Measurements from ENCODE around the gene RSKR.

RSKR gene

GRCh38 chr17:28618464-28618863, 4.5 kb upstream of the RSKR start:
- no peak overlapping the region for H3K9ac ChIP-seq (ENCODE audit: low read length)
- H3F3A ChIP-seq (ENCODE audit: insufficient read depth, low read length) = no peaks in the 10 kb centered on the region; the same call in 1 of the 2 replicates
- no peak overlapping the region for H3K4me2 ChIP-seq (ENCODE audit: low read depth, low read length)
- H3K9me2 ChIP-seq (replicated peaks; ENCODE audit: insufficient read depth, low read length) = no peaks in the 10 kb centered on the region
- H3K36me3 ChIP-seq (replicated peaks; ENCODE audit: insufficient read depth, low read length) = peaks cover 53% of the 10 kb centered on the region
- H4K20me1 ChIP-seq (ENCODE audit: insufficient read depth, low read length) = no peaks in the 10 kb centered on the region
- no peak for TF ChIP-seq EZH2phosphoT487 (IDR thresholded peaks at IDR 0.05; ENCODE audit: low read length)
- no peak for TF ChIP-seq CTCF (IDR thresholded peaks at IDR 0.05; ENCODE audit: low read length)
- no peak for TF ChIP-seq EZH2 (optimal IDR thresholded peaks at IDR 0.05; ENCODE audit: low read depth, low read length)
- no peak overlapping the region for H3K27ac ChIP-seq (ENCODE audit: low read length)
- H3K27me3 ChIP-seq (replicated peaks; ENCODE audit: insufficient read depth, low read length) = no peaks in the 10 kb centered on the region
- H3K79me2 ChIP-seq (ENCODE audit: low read length) = no peaks in the 10 kb centered on the region; the same call in 1 of the 2 replicates
- DNase-seq = no peak
- no peaks in the 10 kb centered on the region for H3K9me3 ChIP-seq (replicated peaks; ENCODE audit: insufficient read depth, low read length)
- H3K4me3 ChIP-seq (ENCODE audit: low read length) = no peak overlapping the region
- no peaks in the 10 kb centered on the region for H3K4me1 ChIP-seq (ENCODE audit: low read length)
- H2AFZ ChIP-seq (ENCODE audit: low read length) = no peak overlapping the region

GRCh38 chr17:28616281-28616680, 2.3 kb upstream of the RSKR start:
- no peak overlapping the region for H3K4me3 ChIP-seq (ENCODE audit: low read length)
- no peaks in the 10 kb centered on the region; the same call in 1 of the 2 replicates for H3F3A ChIP-seq (ENCODE audit: insufficient read depth, low read length)
- no peaks in the 10 kb centered on the region for H3K9me2 ChIP-seq (replicated peaks; ENCODE audit: insufficient read depth, low read length)
- H3K27ac ChIP-seq (ENCODE audit: low read length) = no peak overlapping the region
- no peak overlapping the region for H3K4me2 ChIP-seq (ENCODE audit: low read depth, low read length)
- no peaks in the 10 kb centered on the region for H4K20me1 ChIP-seq (ENCODE audit: insufficient read depth, low read length)
- no peak overlapping the region for H3K9ac ChIP-seq (ENCODE audit: low read length)
- TF ChIP-seq EZH2 (optimal IDR thresholded peaks at IDR 0.05; ENCODE audit: low read depth, low read length) (no peak), CTCF (IDR thresholded peaks at IDR 0.05; ENCODE audit: low read length) (no peak), EZH2phosphoT487 (IDR thresholded peaks at IDR 0.05; ENCODE audit: low read length) (no peak)
- peaks cover 41% of the 10 kb centered on the region for H3K36me3 ChIP-seq (replicated peaks; ENCODE audit: insufficient read depth, low read length)
- H3K79me2 ChIP-seq (ENCODE audit: low read length) = no peaks in the 10 kb centered on the region
- no peaks in the 10 kb centered on the region for H3K9me3 ChIP-seq (replicated peaks; ENCODE audit: insufficient read depth, low read length)
- H3K4me1 ChIP-seq (ENCODE audit: low read length) = no peaks in the 10 kb centered on the region
- H3K27me3 ChIP-seq (replicated peaks; ENCODE audit: insufficient read depth, low read length) = no peaks in the 10 kb centered on the region
- no peak for DNase-seq
- H2AFZ ChIP-seq (ENCODE audit: low read length) = no peak overlapping the region

- no peak overlapping the region for H3K4me2 ChIP-seq (ENCODE audit: low read depth, low read length)
- no peaks in the 10 kb centered on the region for H3K9me3 ChIP-seq (replicated peaks; ENCODE audit: insufficient read depth, low read length)
- H3F3A ChIP-seq (ENCODE audit: insufficient read depth, low read length) = no peaks in the 10 kb centered on the region; the same call in 1 of the 2 replicates
- no peaks in the 10 kb centered on the region for H4K20me1 ChIP-seq (ENCODE audit: insufficient read depth, low read length)
- H3K4me1 ChIP-seq (ENCODE audit: low read length) = no peaks in the 10 kb centered on the region
- no peak overlapping the region for H3K27ac ChIP-seq (ENCODE audit: low read length)
- H2AFZ ChIP-seq (ENCODE audit: low read length) = no peak overlapping the region
- H3K4me3 ChIP-seq (ENCODE audit: low read length) = no peak overlapping the region
- no peak overlapping the region for H3K9ac ChIP-seq (ENCODE audit: low read length)
- DNase-seq = no peak
- peaks cover 38% of the 10 kb centered on the region for H3K36me3 ChIP-seq (replicated peaks; ENCODE audit: insufficient read depth, low read length)
- H3K79me2 ChIP-seq (ENCODE audit: low read length) = no peaks in the 10 kb centered on the region
- H3K9me2 ChIP-seq (replicated peaks; ENCODE audit: insufficient read depth, low read length) = no peaks in the 10 kb centered on the region
- TF ChIP-seq EZH2 (optimal IDR thresholded peaks at IDR 0.05; ENCODE audit: low read depth, low read length) = no peak
- TF ChIP-seq CTCF (IDR thresholded peaks at IDR 0.05; ENCODE audit: low read length) = no peak
- no peak for TF ChIP-seq EZH2phosphoT487 (IDR thresholded peaks at IDR 0.05; ENCODE audit: low read length)
- H3K27me3 ChIP-seq (replicated peaks; ENCODE audit: insufficient read depth, low read length) = no peaks in the 10 kb centered on the region
Observed at GRCh38 chr17:28615260-28615940, 1.4 kb upstream of the RSKR start.
